ENCODE data around the gene SLC6A7.
"Not testable (repeated sequence)": the region's sequence is repeated elsewhere in the genome, so short reads cannot be mapped to it uniquely, and the experiment has no call there.

SLC6A7 gene

DNA sequence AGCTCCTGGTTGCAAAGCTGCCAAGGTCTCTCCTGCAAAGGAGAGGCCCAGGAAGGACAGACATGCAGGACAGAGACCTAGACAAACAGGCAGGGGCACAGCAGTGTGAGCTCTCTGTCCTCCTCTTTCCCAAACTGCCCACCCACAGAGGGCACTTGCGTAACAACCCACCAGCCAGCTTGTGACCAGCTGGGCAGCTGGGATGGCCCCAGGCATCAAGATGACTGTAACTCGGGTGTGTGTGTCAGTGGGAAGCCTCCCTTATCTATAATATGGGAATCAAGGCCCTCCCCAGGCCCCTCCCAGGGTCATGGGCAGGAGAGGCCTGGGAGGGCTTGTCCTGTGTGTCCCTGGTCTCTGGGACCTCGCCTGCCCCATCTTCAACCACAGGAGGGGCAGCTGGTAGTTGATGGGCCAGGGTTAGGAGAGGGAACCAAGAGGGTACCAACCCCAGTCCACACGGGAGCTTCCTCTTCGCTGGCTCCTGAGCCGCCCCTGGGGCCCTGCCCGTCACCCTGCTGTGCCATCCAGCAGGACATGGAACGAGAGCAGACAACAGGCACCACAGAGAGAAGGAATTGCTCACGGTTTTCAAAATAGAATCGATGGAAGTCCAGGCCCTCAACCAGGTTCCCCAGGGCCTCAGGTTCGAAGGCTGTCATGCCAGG lies 37.9 kb downstream of the SLC6A7 start:
- 80% methylated on average over 11 of the region's 11 CpGs for WGBS, 2 experiments
- Histone ChIP-seq H3K9me3 (ENCODE audit: control insufficient read depth, low read length) (no peaks in the 10 kb centered on the region), H3K27me3 (ENCODE audit: control insufficient read depth, insufficient read depth, low read length, poor library complexity, severe bottlenecking) (no peaks in the 10 kb centered on the region), H3K4me1 (ENCODE audit: control insufficient read depth, insufficient read depth, low read length) (peaks cover 9% of the 10 kb centered on the region), H3K27ac (ENCODE audit: insufficient read depth, low read depth, low read length, poor library complexity, severe bottlenecking) (no peak overlapping the region), H3K36me3 (ENCODE audit: control insufficient read depth, insufficient read depth, low read length) (no peaks in the 10 kb centered on the region), H3K4me3 (ENCODE audit: insufficient read depth, low read depth, low read length) (no peak overlapping the region)

DNA sequence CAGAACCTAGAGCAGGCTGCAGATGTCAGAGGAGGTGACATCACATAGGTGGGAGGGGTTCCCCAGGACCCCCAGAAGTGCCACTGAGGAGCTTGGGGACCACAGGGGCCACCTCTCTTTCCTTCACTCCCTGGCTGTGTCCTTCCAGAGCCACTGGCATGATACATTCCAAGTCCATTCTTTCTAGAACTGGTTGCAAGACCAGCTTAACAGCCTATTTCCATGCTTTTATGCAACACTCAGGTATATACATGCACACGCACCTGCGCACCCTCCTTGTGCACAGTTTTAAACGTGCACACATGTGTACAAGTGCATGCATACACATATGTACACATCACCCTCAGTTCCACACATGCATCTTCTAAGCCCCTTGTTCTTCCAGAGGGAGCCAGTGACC lies 39.7 kb downstream of the SLC6A7 start:
- Histone ChIP-seq H3K36me3 (ENCODE audit: control insufficient read depth, insufficient read depth, low read length) (no peaks in the 10 kb centered on the region), H3K9me3 (ENCODE audit: control insufficient read depth, low read length) (no peaks in the 10 kb centered on the region), H3K4me1 (ENCODE audit: control insufficient read depth, insufficient read depth, low read length) (peaks cover 9% of the 10 kb centered on the region), H3K4me3 (ENCODE audit: insufficient read depth, low read depth, low read length) (no peak overlapping the region), H3K27me3 (ENCODE audit: control insufficient read depth, insufficient read depth, low read length, poor library complexity, severe bottlenecking) (no peaks in the 10 kb centered on the region), H3K27ac (ENCODE audit: insufficient read depth, low read depth, low read length, poor library complexity, severe bottlenecking) (no peak overlapping the region)
- 92% methylated on average over 3 of the region's 3 CpGs for WGBS, 2 experiments

DNA sequence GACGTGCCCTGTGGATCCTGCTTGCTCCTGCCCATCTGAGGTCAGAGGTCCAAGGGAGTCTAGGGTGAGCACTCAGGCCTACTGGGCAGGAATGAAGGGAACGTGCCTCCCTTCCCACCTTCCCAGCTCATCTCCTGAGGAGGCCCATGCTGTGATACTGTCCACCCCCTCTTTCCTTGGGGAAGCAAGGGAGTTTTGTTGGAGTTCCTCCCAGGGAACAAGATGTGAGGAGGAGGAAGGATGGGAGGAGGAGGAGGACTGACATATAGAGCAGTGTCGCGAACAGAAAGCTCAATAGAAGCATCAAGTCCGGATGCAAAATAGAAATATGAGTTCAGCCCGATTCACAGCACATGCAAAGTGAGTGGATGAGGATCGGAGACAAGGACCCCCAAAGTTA lies 41.0 kb downstream of the SLC6A7 start:
- Histone ChIP-seq H3K4me3 (ENCODE audit: insufficient read depth, low read depth, low read length) (no peak overlapping the region), H3K9me3 (ENCODE audit: control insufficient read depth, low read length) (no peaks in the 10 kb centered on the region), H3K4me1 (ENCODE audit: control insufficient read depth, insufficient read depth, low read length) (peaks cover 9% of the 10 kb centered on the region), H3K27me3 (ENCODE audit: control insufficient read depth, insufficient read depth, low read length, poor library complexity, severe bottlenecking) (no peaks in the 10 kb centered on the region), H3K36me3 (ENCODE audit: control insufficient read depth, insufficient read depth, low read length) (no peaks in the 10 kb centered on the region), H3K27ac (ENCODE audit: insufficient read depth, low read depth, low read length, poor library complexity, severe bottlenecking) (no peak overlapping the region)
- WGBS, 2 experiments = 92% methylated on average over 6 to 7 of the region's 7 CpGs

DNA sequence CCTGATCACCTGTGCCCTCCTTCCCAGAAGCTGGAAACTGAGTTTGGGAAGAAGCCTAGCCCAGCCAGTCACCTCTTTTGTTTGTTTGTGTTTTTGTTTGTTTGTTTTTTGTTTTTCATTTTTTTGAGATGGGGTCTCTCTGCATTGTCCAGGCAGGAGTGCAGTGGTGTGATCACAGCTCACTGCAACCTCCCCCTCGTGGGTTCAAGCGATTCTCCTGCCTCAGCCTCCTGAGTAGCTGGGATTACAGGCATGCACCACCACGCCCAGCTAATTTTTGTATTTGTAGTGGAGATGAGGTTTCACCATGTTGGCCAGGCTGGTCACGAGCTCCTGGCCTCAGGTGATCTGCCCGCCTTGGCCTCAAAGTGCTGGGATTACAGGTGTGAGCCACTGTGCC lies 43.8 kb downstream of the SLC6A7 start:
- not testable (repeated sequence) for H3K27ac ChIP-seq (ENCODE audit: insufficient read depth, low read depth, low read length, poor library complexity, severe bottlenecking); H3K9me3 ChIP-seq (ENCODE audit: control insufficient read depth, low read length); H3K4me1 ChIP-seq (ENCODE audit: control insufficient read depth, insufficient read depth, low read length); H3K4me3 ChIP-seq (ENCODE audit: insufficient read depth, low read depth, low read length); H3K36me3 ChIP-seq (ENCODE audit: control insufficient read depth, insufficient read depth, low read length); H3K27me3 ChIP-seq (ENCODE audit: control insufficient read depth, insufficient read depth, low read length, poor library complexity, severe bottlenecking)
- WGBS, 2 experiments = 91 to 94% methylated on average over 5 of the region's 5 CpGs

DNA sequence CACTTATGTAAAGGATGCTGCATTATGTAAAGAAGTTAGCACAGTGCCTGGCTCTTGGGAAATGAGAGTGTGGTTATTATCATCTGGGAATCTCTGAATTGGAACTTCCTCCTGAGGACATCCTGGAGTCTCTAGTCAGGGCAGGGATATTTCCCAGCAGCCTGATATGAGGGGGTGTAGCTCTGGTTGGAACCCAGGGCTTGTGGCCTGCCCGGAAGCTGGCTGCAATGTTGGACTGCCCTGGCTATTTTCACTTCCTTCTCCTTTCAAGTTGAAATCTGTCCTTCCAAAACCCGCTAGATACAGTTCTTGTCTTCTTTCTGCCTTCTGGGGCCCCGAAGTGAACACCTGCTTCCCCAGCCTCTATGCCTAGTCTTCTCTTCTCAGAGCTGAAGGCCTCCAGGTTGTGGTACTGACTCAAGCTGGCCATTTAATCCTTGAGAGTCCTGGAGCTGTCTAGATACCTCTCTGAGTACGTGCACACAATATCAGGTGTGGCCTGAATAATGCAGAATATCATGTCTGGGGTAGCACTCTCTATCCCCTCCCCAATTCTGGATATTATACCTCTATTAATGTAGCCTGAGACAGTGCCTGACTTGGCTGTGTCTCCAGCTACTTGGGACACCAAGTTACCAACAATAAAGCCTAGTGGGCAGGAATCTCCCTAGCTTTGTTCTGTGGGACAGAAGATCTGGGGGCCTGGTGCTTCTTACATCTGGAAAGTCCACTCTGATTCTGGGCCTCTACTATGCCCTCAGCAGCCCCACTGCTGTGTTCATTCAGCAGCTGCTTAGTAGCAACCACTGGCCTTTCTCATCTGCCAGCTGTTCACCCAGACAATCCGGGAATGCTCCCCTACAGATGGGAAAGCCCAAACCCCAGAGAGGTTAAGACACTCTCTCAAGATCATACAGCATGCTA lies 45.0 kb downstream of the SLC6A7 start:
- Histone ChIP-seq H3K9me3 (ENCODE audit: control insufficient read depth, low read length) (no peaks in the 10 kb centered on the region), H3K4me3 (ENCODE audit: insufficient read depth, low read depth, low read length) (no peak overlapping the region), H3K4me1 (ENCODE audit: control insufficient read depth, insufficient read depth, low read length) (no peaks in the 10 kb centered on the region), H3K27me3 (ENCODE audit: control insufficient read depth, insufficient read depth, low read length, poor library complexity, severe bottlenecking) (no peaks in the 10 kb centered on the region), H3K27ac (ENCODE audit: insufficient read depth, low read depth, low read length, poor library complexity, severe bottlenecking) (no peak overlapping the region), H3K36me3 (ENCODE audit: control insufficient read depth, insufficient read depth, low read length) (no peaks in the 10 kb centered on the region)
- 87 to 93% methylated on average over 5 of the region's 5 CpGs for WGBS, 2 experiments

DNA sequence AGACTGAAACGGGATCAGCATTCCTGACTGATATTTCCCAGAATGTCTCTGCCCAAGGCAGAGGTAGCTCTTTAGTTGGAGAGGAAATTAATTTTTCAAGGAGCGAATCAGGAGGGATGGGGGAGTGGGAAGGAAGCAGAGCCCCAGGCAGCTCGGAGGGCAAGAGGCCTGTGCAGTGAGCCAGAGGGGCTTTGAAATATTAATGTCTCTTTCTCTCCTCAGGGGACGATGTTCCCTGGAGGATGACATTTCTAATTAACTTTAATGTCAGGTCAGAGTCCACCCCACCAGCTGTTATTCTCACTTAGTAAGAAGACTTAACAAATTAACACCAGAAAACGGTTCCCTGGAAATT lies 45.6 kb downstream of the SLC6A7 start:
- Histone ChIP-seq H3K27me3 (ENCODE audit: control insufficient read depth, insufficient read depth, low read length, poor library complexity, severe bottlenecking) (no peaks in the 10 kb centered on the region), H3K36me3 (ENCODE audit: control insufficient read depth, insufficient read depth, low read length) (no peaks in the 10 kb centered on the region), H3K9me3 (ENCODE audit: control insufficient read depth, low read length) (no peaks in the 10 kb centered on the region), H3K4me1 (ENCODE audit: control insufficient read depth, insufficient read depth, low read length) (no peaks in the 10 kb centered on the region), H3K4me3 (ENCODE audit: insufficient read depth, low read depth, low read length) (no peak overlapping the region), H3K27ac (ENCODE audit: insufficient read depth, low read depth, low read length, poor library complexity, severe bottlenecking) (no peak overlapping the region)
- WGBS, 2 experiments = 85 to 88% methylated on average over 5 of the region's 5 CpGs

DNA sequence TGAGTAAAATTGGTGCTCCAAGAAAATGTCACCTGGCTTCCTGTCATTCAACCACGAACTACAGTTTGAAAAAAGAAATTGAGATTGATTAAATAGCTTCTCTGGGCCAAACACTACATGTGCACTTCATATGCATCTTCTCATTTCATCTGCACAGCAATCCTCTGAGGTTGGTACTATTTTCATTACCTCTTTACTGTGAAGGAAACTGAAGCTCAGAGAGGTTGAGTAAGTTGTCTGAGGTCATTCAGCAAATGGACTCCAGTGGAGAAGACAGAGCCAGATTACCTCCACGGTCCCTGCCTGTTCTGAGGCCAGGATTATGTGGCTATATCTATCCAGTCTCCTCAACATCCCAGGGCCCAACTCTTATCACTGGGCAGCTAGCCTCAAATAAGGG lies 46.5 kb downstream of the SLC6A7 start:
- WGBS, 2 experiments = 88 to 93% methylated on average over 2 of the region's 2 CpGs
- no peak overlapping the region for H3K27ac ChIP-seq (ENCODE audit: insufficient read depth, low read depth, low read length, poor library complexity, severe bottlenecking)
- no peak overlapping the region for H3K4me3 ChIP-seq (ENCODE audit: insufficient read depth, low read depth, low read length)
- no peaks in the 10 kb centered on the region for H3K27me3 ChIP-seq (ENCODE audit: control insufficient read depth, insufficient read depth, low read length, poor library complexity, severe bottlenecking)
- no peaks in the 10 kb centered on the region for H3K9me3 ChIP-seq (ENCODE audit: control insufficient read depth, low read length)
- H3K36me3 ChIP-seq (ENCODE audit: control insufficient read depth, insufficient read depth, low read length) = no peaks in the 10 kb centered on the region
- H3K4me1 ChIP-seq (ENCODE audit: control insufficient read depth, insufficient read depth, low read length) = peaks cover 2% of the 10 kb centered on the region

DNA sequence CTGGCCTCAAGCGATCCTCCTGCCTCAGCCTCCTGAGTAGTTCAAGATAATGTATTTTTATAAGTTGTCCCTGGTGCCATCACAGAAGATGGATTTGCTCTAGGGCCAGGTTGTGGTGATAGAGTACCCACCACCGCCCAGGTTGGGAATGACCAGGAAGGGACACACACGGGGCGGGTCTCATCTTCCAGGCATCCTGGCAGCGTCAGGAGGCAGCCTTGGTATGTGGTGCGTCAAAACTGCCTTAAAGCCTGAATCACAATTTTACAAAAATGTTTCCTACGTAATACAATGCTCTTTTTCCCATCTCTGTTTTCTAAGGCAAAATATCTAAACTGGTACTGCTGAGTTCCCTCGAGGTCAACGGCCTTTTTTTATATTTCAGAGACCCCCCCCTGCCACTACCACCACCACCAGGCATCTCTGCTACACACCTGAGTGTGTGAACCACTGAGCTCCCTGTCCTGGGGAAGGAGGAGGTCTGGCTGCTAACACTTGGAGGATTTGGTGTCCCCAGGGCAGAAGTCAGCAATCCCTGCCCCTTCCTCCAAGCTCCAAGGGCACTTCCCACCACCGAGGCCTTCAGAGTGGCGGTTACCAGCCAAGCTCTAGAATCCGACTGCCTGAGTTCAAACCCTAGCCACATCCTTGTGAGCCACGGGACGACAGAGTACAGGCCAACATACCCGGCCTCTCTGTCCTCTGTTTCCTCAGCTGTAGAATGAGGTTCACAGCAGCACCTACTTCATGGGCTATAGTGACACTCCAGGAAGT lies 47.3 kb downstream of the SLC6A7 start:
- Histone ChIP-seq H3K27me3 (ENCODE audit: control insufficient read depth, insufficient read depth, low read length, poor library complexity, severe bottlenecking) (no peaks in the 10 kb centered on the region), H3K4me3 (ENCODE audit: insufficient read depth, low read depth, low read length) (no peak overlapping the region), H3K9me3 (ENCODE audit: control insufficient read depth, low read length) (no peaks in the 10 kb centered on the region), H3K4me1 (ENCODE audit: control insufficient read depth, insufficient read depth, low read length) (peaks cover 11% of the 10 kb centered on the region), H3K27ac (ENCODE audit: insufficient read depth, low read depth, low read length, poor library complexity, severe bottlenecking) (no peak overlapping the region), H3K36me3 (ENCODE audit: control insufficient read depth, insufficient read depth, low read length) (no peaks in the 10 kb centered on the region)
- 89 to 93% methylated on average over 15 of the region's 15 CpGs for WGBS, 2 experiments

DNA sequence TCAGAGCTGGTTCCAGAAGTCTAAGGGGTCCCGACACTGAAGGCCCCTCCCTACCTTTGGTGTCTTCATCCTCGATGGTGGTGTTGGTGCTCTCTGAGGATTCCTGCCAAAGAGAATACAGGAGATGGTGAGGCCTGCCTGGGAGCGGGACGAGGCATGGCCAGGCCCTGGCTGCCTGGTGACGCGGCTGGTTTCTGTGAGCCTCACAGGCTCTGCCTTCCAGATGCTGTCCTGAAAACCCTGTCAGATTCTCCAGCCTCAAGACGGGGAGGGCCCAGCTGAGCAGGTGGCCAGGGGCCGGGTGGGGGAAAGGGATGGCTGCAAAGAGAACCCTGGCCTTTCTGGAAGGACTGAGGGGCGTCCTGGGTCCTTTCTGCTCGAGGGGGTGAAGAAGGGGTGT lies 48.8 kb downstream of the SLC6A7 start:
- H3K9me3 ChIP-seq (ENCODE audit: control insufficient read depth, low read length) = no peaks in the 10 kb centered on the region
- 90 to 92% methylated on average over 10 of the region's 10 CpGs for WGBS, 2 experiments

More for the DNA sequence above, 48.8 kb downstream of the SLC6A7 start:
- Histone ChIP-seq H3K4me1 (ENCODE audit: control insufficient read depth, insufficient read depth, low read length) (peaks cover 18% of the 10 kb centered on the region), H3K27me3 (ENCODE audit: control insufficient read depth, insufficient read depth, low read length, poor library complexity, severe bottlenecking) (no peaks in the 10 kb centered on the region), H3K27ac (ENCODE audit: insufficient read depth, low read depth, low read length, poor library complexity, severe bottlenecking) (no peak overlapping the region), H3K4me3 (ENCODE audit: insufficient read depth, low read depth, low read length) (no peak overlapping the region), H3K36me3 (ENCODE audit: control insufficient read depth, insufficient read depth, low read length) (no peaks in the 10 kb centered on the region)

All from ectodermal cell (in vitro differentiated cells).